GM19372 (cell line): Measurements from ENCODE around the gene ARSG.

ENCODE experiments used
- ATAC-seq: cut with Tn5 transposase; IDR thresholded peaks from one replicate; pipeline ENCODE4 v1.9.1; 2021; ENCODE audit warnings: mild to moderate bottlenecking, low read depth, moderate library complexity; ENCODE audit not compliant: unreplicated experiment

The ARSG gene

DNA sequence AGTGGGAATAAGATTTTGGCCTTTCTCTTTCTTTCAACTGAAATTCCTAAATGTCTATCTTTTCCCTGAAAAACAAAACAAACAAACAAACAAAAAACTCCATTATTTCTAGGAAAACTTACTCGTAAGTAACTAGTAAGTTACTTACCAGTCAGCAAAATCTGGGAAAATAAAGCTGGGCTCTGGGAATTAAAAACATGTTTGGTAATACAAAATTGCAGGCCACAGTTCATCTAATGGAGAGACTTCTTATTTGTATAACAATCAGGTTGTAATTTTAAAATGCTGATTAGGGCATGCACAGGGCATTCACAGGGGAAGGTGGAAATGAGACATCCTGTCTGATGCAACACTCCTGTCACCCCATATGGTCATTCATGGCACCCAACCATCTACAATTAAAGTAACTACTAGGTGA, 169.8 kb downstream of the ARSG start:
- ATAC-seq, result no peak

DNA sequence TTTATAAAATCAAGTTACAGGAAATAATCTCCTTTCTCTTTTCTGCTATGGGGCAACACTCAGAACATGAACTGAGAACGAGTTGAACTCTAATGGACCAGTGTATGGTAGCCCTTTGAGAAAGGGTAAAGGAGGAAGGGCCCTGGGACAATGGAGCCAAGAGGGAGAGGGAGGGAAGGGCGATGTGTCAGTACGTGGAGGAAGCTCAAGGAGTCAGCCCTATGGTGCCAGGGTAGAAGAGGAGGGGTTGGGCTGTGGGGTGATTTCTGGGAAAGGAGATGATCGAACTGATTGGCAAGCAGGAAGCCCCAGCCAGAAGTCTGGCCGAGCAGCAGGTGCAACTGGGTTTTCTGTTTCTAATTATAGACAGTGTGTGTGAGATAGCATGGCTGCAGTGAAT, 170.3 kb downstream of the ARSG start:
- ATAC-seq, result no peak

DNA sequence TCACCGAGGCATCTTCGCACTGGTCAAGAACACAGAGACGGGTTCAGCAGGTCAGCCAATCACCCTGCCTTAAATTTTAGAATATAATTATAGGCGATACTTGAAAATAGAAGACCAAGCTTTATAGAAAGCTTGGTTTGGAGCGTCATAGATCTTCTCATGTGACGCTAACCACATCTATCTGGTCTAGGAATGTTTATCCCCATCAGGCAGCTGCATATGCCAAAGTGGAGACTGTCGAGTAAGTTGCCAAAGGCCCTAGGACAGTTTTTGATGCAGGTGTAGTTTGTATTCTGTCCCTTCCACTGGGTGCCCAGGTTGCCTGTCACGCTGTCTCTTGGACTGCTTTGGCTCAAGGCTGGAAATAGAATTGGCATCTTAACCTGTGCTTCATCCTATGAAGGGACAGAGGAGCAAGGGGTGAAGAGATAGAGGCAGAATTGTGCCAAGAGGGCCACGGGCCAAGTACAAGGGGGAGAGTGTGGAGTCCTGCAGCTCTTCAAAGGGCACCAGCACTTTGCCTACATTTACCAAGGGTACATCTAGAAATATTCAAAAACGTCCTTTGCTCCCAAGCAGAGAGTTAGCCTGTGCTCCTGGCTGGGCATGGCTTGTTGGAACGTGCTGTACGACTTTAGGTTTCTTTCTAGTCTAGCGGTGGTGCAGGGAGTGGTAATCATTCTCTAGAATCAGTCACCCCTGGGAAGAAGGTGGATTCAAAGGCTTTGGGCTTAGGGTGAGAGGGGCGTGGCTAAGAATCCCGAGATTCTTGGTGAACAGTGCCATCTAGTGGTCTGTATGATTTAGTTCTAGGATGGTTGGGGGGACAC, 171.3 kb downstream of the ARSG start:
- ATAC-seq, result no peak

DNA sequence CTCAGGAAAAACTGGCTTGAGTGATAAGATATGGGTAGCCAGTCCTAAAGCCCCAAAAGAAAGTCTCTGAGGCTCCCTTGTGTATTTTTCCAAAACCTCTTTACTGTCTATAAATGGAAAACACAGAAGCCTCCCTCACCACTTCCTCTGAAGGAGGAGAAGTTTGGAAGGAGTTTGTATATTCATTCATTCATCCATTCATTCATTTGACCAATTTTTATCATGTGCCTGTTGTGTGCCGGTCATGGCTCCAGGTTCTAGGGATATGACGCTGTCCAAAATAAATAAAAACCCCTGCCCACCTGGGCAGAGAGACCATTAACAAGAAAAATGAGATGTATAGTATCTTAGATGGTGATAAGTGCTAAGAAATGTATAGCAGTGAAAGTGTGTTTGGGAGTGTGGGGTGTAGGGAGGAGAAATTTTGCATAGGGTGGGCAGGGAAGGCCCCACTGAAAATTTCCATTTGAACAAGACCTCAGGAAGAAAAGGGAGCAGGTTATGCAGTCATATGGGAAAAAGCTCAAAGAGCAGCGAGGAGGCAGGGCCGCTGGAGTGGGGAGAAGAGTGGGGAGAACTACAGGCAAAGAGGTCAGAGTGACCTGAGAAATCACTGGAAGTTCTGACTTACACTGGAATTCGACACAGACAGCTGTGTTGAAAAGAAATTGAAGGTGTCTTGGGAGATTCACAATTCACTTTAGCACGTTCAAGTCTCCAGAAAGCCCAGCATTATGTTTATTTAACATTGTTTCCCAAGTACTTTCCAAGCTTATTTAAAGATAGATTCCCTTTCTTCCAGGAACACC, 172.1 kb downstream of the ARSG start:
- ATAC-seq, result no peak

DNA sequence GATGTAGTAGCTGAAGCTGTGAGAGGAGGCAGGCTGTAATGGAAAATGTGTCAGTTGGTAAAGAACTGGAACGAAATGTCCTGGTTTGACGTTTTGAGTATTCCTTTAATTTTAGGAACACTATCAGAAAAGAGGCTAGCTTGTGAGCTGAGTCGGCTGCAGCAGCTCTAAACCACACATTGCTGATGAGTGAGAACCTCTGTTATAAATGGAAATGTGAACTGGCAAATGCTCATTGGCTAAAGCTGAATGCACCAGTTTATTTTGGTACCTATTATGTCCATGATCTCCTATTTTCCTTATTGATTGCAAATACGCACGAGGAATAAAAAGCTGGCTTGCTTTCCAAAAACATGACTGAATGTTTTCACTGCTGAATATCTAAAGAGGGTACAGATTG, 177.0 kb downstream of the ARSG start:
- no peak for ATAC-seq

DNA sequence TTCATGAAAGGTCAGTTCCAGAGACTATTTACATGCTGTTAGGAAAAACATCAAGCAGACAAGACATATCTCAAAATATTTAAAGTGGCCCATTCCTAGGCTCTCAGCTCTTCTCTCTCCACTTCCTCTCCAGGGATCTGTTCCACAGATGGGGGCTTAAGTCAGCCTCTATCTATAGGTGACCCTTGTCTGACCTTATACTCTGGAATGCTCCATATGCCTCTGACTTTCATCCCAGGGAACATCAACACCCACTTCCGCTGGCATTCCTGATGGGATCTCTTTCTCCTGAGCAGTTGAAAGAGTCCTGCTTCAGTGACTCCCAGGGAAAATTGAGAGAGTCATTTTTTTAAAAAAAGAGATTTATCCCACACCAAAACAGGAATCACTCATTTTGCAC, 177.5 kb downstream of the ARSG start:
- ATAC-seq, result no peak
